GM19099 (cell line): ENCODE results near the gene PARD3.

ENCODE experiments used
- POLR2A ChIP-seq: IDR thresholded peaks from 3 replicates; pipeline ENCODE4 v1.6.1; 2011; ENCODE audit warnings: low read depth; ENCODE audit not compliant: insufficient read length; ENCODE audit errors: extremely low read depth

PARD3 gene

GRCh38 chr10:34298346-34298818 lies 516.7 kb downstream of the PARD3 start:
- no peak for TF ChIP-seq POLR2A

DNA sequence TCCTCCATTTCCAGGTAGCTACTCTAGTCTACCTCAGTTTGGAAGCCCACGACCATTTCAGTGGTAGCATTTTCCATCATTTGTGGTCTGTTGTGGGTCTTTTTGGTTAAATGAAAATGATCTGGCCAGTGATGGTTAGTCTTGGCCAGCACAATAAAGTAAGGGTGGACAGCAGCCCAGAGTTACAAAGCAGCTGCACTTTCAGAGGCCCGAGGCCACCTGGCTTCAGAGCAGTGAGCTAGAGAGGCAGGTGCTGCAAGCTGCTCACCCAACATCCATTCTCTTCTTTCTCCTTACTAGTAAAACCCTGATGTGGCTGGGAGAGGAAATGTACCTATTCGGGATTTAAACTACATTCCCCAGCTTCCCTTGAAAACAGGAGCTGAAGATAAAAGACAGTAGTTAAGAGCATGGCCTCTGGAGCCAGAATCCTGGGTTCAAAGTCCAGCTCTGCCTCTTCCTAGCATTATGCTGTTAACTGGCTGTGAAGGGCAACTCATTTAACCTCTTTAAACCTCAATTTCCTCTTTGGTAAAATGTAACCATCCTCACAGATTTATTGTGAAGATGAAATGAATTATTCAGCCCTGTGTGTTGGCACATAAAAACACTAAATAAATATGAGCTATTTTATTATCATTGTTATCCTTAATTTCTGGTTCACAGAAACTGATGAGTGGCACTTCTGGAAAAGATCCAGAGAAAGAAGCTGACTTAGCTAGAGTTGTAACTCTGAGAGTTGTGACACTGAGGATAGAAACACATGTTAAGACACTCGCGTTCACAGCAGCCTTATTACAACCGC lies 517.4 kb downstream of the PARD3 start:
- TF ChIP-seq POLR2A: no peak

DNA sequence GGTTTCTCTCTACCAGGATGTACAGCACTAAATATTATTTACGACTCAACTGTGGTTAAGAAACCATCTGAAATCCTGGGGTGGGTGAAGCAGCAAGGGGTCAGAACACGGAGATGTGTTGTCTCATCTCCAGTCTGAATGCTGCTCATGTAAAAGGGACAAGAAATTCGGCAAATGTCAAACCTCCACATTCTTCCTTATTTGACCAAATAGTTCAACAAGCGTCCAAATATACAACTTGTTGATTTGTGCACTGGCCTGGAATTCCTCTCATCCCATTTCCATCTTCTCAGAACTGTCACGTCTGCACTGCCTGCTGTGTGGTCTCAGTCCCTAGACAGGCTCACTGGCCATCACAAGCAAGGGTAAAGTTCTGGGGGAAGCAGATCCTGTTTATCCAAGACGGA lies 520.0 kb downstream of the PARD3 start:
- TF ChIP-seq POLR2A: no peak

DNA sequence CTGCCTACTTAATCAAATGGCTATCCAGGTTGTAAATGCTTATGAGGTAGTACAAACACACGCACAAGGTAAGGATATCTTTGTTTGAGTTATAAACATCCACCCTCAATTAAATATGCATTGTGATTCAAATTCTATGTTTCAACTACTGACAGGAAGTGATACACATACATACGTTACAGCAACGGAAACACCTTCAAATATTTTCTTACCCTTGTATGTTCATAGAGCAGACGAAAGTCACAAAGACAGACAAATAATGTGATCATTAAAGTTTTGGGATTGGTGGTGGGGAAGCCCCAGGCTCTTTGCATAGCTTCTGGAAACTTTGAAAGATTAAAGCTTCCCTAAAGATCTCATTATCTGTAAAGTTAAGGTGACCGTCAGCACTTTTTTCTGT lies 521.0 kb downstream of the PARD3 start:
- TF ChIP-seq POLR2A: no peak

DNA sequence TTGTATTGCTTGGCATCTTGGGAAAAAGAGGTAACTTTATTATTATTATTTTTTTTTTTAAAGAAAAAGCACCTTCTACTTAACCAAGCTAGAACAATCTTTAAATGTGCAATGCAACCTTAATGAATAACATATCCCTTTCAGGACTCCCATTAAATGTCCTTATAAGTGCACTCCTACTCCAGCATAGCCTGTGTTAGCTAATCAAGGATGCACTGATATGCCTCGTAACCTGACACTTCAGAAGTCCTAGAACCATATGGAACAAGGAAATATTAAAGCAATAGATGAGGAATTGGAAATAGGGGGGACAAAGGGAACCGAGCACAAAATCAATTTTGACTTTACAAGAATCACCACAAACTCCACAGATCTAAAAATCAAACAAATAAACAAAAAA lies 522.4 kb downstream of the PARD3 start:
- no peak for TF ChIP-seq POLR2A

- TF ChIP-seq POLR2A: no peak
These were observed 522.9 kb downstream of the PARD3 start for GRCh38 chr10:34292194-34292565.

- no peak for TF ChIP-seq POLR2A
These were observed 523.5 kb downstream of the PARD3 start for GRCh38 chr10:34291466-34292193.

DNA sequence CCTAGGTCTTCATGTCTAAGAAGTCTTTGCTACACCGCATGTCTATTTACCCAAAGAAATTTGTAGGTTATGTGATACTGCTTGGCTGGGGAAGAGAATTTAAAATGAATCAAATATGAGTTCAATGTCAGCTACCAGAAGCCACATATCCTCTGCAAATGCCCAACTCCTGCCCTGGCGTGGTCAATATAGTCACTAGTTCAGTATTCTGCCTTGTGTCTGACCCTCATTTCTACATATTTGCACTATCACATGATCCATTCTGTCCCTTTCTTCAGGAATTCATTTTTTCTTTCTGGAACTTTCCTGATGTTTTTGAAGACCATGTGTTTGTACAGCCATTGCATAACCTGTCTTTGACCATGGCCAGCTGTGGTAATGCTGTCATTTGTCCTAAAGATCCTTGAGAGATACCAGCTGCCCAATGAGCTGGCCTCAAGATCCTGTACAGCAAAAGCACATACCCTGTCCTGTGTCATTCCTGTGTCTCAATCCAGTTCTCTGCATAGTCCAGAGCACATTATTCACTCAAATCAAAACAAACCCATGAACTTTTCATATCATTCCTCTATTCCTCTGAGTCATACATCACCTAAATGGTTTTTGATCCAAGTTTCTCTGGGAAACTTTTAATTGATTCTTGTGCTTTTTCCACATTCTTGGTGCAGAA lies 524.5 kb downstream of the PARD3 start:
- no peak for TF ChIP-seq POLR2A

GRCh38 chr10:34288634-34289033 lies 526.5 kb downstream of the PARD3 start:
- no peak for TF ChIP-seq POLR2A

GRCh38 chr10:34286136-34286739 lies 528.9 kb downstream of the PARD3 start:
- TF ChIP-seq POLR2A: no peak

DNA sequence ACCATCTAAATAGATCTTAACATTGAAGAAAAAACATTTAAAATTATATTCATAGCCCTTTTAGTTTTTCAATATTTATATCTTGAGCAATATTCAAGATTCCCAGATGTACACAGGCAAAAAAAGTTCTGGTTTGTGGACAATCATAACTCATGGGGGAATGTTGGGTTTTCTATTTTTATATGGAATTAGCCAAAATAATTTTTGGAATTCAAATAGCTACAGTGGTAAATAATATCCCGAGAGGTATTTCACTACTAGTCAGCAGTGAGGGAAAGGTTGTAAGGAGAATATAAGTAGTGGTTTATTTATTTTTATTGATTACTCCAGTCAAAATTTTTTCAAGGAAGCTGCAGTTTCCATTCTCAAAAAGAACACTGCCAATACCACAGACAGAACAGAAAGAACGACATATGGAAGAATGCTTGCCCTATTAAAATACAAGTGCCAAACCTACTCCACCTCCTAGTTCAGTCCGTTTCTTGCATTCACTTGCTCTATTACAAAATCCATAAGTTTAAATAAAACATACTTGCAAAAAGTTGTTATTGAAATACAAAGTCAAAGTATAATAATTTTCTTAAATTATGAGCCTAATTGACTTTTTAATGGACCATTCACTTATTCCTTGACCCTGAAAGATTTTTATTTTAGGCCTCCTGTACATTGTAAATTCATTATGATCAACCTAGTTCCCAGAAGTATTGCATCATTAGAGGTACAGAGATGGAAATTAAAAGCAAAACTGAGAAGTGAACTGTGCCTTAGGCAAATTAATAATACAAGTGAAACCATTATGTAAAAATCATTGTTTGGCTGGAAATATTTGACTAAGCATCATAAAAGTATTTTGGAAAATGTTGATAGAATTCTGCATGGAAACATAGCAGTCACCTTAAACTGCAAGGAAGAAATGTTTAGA lies 533.2 kb downstream of the PARD3 start:
- no peak for TF ChIP-seq POLR2A

DNA sequence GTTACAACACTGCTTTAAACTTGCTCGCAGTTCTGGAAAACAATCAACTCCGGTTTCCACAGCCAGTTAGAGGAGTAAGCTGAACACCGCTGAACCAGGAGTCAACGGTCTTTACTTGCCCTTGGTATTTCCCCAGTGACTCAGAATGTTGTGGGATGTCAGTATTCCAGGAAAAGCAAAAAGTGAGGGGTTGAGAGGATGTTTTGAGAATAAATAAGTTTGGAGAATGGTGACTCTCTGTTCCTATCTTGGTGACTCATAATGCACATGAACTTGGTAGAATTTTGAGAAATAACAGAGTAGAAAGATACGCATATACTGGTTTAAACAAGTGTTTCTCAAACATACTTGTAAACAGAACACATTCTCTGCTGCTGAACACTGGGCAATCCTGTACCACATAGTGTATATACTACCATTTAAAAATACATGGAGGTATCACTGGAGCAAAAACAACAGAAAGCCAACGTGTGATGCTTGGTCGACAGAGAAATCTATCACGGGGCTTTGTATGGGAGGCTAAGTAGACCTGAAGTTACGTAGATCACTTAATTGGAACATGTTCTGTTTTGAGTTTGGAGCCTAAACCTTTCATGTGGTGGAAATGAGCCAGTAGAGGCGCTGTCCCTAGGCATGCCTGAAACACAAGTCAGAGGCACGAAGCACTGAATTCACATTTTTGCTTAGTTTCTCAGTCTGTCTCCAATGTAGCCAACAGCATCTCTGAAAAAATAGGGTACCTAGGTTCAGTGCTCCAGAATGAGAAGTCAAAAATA lies 534.3 kb downstream of the PARD3 start:
- no peak for TF ChIP-seq POLR2A

DNA sequence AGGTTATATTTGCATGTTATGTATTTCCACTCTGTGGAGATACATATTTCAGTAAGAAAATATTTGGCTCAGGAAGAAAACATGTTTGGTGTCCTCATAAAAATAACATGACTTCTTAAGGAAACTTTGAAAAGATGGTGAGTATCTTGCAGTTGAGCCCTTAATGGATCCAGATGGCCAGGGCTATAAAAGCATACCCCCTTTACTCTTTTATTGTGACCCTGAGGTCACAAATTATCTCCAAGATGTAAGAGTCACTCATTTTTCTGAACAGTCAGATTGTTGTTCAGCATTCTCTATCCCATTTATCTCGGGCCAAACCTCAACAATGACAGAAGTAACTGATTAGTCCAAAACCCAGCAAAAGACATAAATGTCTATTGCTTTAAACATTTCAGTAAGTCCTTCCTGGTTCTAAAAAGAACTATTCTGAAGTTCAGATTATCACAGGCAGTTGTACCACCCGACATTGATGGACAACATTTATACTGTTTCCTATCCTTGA lies 539.4 kb downstream of the PARD3 start:
- no peak for TF ChIP-seq POLR2A
